SK-N-SH treated with all-trans-retinoic acid at 6 μM for 48 hours (cell line): ENCODE measurements around the gene EDIL3.

Source experiments
- ATAC-seq: fragments of 200-7000 bp; cut with Tn5 transposase; 3 replicates; pipeline ENCODE4 v1.9.1; 2020; ENCODE audit warnings: mild to moderate bottlenecking, moderate library complexity
- ARNTL ChIP-seq: fragments of 450-650 bp; formaldehyde crosslinking; IDR thresholded peaks from 2 replicates; pipeline ENCODE4 v1.5.0; 2020; ENCODE audit warnings: low read depth, mild to moderate bottlenecking, moderate library complexity, borderline replicate concordance
- BACH2 ChIP-seq: fragments of 250-450 bp; sonication (Bioruptor Pico); IDR thresholded peaks from 2 replicates; pipeline ENCODE4 v1.9.0; 2021; ENCODE audit warnings: mild to moderate bottlenecking, borderline replicate concordance
- CREB5 ChIP-seq: fragments of 250-450 bp; sonication (Bioruptor Pico); IDR thresholded peaks from 2 replicates; pipeline ENCODE4 v1.5.1; 2020; ENCODE audit warnings: low read depth, mild to moderate bottlenecking, moderate library complexity
- ESRRG ChIP-seq: fragments of 250-450 bp; sonication (Bioruptor Pico); IDR thresholded peaks from 2 replicates; pipeline ENCODE4 v1.6.1; 2021; ENCODE audit warnings: mild to moderate bottlenecking
- GLIS3 ChIP-seq: fragments of 250-450 bp; sonication (Bioruptor Pico); IDR thresholded peaks from 2 replicates; pipeline ENCODE4 v1.5.0; 2020; ENCODE audit warnings: mild to moderate bottlenecking, moderate library complexity
- ISL1 ChIP-seq: fragments of 250-450 bp; sonication (Bioruptor Pico); IDR thresholded peaks from 2 replicates; pipeline ENCODE4 v2.1.2; 2022; ENCODE audit warnings: mild to moderate bottlenecking, moderate library complexity
- OSR1 ChIP-seq: fragments of 250-450 bp; sonication (Bioruptor Pico); IDR thresholded peaks from 2 replicates; pipeline ENCODE4 v1.8.0; 2022; ENCODE audit warnings: moderate library complexity, mild to moderate bottlenecking, inconsistent platforms
- POU6F1 ChIP-seq: fragments of 250-450 bp; sonication (Bioruptor Pico); IDR thresholded peaks from 2 replicates; pipeline ENCODE4 v1.8.0; 2021; ENCODE audit warnings: low read depth, mild to moderate bottlenecking, moderate library complexity, borderline replicate concordance
- PPARA ChIP-seq: fragments of 250-450 bp; sonication (Bioruptor Pico); IDR thresholded peaks from 2 replicates; pipeline ENCODE4 v1.5.0; 2020; ENCODE audit warnings: mild to moderate bottlenecking, borderline replicate concordance
- RARB ChIP-seq: fragments of 250-450 bp; sonication (Bioruptor Pico); IDR thresholded peaks from 2 replicates; pipeline ENCODE4 v1.8.0; 2021; ENCODE audit warnings: mild to moderate bottlenecking, moderate library complexity
- SNAI2 ChIP-seq: fragments of 250-450 bp; sonication (Bioruptor Pico); IDR thresholded peaks from 2 replicates; pipeline ENCODE4 v1.5.0; 2020; ENCODE audit warnings: mild to moderate bottlenecking, moderate library complexity
- TCF4 ChIP-seq: fragments of 250-450 bp; sonication (Bioruptor Pico); IDR thresholded peaks from 2 replicates; pipeline ENCODE4 v1.8.0; 2021; ENCODE audit warnings: mild to moderate bottlenecking, moderate library complexity, borderline replicate concordance
- TOX ChIP-seq: fragments of 250-450 bp; sonication (Bioruptor Pico); IDR thresholded peaks from 2 replicates; pipeline ENCODE4 v1.8.0; 2021; ENCODE audit warnings: mild to moderate bottlenecking, moderate library complexity, borderline replicate concordance
- TSHZ2 ChIP-seq: fragments of 250-450 bp; sonication (Bioruptor Pico); IDR thresholded peaks from 2 replicates; pipeline ENCODE4 v1.5.0; 2020; ENCODE audit warnings: mild to moderate bottlenecking, moderate library complexity
- ZC3H10 ChIP-seq: fragments of 250-450 bp; sonication (Bioruptor Pico); IDR thresholded peaks from 2 replicates; pipeline ENCODE4 v1.5.1; 2021; ENCODE audit warnings: mild to moderate bottlenecking, moderate library complexity
- ZFP3 ChIP-seq: fragments of 250-450 bp; sonication (Bioruptor Pico); IDR thresholded peaks from 2 replicates; pipeline ENCODE4 v1.5.0; 2020; ENCODE audit warnings: mild to moderate bottlenecking, moderate library complexity
- ZFP30 ChIP-seq: fragments of 450-650 bp; formaldehyde crosslinking; IDR thresholded peaks from 2 replicates; pipeline ENCODE4 v1.5.0; 2022; ENCODE audit warnings: mild to moderate bottlenecking, moderate library complexity
- ZNF565 ChIP-seq: fragments of 450-650 bp; formaldehyde crosslinking; conservative IDR thresholded peaks from 2 replicates; pipeline ENCODE4 v1.5.0; 2020; ENCODE audit warnings: low read depth, mild to moderate bottlenecking, moderate library complexity
- ZNF70 ChIP-seq: fragments of 450-650 bp; formaldehyde crosslinking; IDR thresholded peaks from 2 replicates; pipeline ENCODE4 v1.5.0; 2020; ENCODE audit warnings: mild to moderate bottlenecking, moderate library complexity
- TF ChIP-seq, protein P1 (sequence below): fragments of 250-450 bp; sonication (Bioruptor Pico); IDR thresholded peaks from 2 replicates; pipeline ENCODE4 v1.8.0; 2020; ENCODE audit warnings: mild to moderate bottlenecking, moderate library complexity, borderline replicate concordance
- TF ChIP-seq, protein P2 (sequence below): fragments of 250-450 bp; sonication (Bioruptor Pico); IDR thresholded peaks from 2 replicates; pipeline ENCODE4 v1.5.1; 2021; ENCODE audit warnings: mild to moderate bottlenecking, moderate library complexity

The EDIL3 gene

GRCh38 chr5:83987513-83988292 is 397.0 kb downstream of the EDIL3 start:
- TF ChIP-seq SNAI2 (CRISPR knock-in tag), result no peak
- no peak for TF ChIP-seq PPARA (CRISPR knock-in tag)
- TF ChIP-seq ISL1 (CRISPR knock-in tag), result no peak
- TF ChIP-seq ESRRG (CRISPR knock-in tag), result no peak
- TF ChIP-seq RARB (CRISPR knock-in tag), result no peak
- TF ChIP-seq, protein P1, sequence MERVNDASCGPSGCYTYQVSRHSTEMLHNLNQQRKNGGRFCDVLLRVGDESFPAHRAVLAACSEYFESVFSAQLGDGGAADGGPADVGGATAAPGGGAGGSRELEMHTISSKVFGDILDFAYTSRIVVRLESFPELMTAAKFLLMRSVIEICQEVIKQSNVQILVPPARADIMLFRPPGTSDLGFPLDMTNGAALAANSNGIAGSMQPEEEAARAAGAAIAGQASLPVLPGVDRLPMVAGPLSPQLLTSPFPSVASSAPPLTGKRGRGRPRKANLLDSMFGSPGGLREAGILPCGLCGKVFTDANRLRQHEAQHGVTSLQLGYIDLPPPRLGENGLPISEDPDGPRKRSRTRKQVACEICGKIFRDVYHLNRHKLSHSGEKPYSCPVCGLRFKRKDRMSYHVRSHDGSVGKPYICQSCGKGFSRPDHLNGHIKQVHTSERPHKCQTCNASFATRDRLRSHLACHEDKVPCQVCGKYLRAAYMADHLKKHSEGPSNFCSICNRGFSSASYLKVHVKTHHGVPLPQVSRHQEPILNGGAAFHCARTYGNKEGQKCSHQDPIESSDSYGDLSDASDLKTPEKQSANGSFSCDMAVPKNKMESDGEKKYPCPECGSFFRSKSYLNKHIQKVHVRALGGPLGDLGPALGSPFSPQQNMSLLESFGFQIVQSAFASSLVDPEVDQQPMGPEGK (CRISPR knock-in tag), result no peak
- no peak for TF ChIP-seq ZNF70 (CRISPR knock-in tag)
- TF ChIP-seq OSR1 (CRISPR knock-in tag), result no peak
- TF ChIP-seq TOX (CRISPR knock-in tag), result no peak
- TF ChIP-seq, protein P2, sequence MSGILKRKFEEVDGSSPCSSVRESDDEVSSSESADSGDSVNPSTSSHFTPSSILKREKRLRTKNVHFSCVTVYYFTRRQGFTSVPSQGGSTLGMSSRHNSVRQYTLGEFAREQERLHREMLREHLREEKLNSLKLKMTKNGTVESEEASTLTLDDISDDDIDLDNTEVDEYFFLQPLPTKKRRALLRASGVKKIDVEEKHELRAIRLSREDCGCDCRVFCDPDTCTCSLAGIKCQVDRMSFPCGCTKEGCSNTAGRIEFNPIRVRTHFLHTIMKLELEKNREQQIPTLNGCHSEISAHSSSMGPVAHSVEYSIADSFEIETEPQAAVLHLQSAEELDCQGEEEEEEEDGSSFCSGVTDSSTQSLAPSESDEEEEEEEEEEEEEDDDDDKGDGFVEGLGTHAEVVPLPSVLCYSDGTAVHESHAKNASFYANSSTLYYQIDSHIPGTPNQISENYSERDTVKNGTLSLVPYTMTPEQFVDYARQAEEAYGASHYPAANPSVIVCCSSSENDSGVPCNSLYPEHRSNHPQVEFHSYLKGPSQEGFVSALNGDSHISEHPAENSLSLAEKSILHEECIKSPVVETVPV (CRISPR knock-in tag), result no peak
- TF ChIP-seq TCF4 (CRISPR knock-in tag), result no peak
- TF ChIP-seq ARNTL (CRISPR knock-in tag), result no peak
- TF ChIP-seq GLIS3 (CRISPR knock-in tag), result no peak
- TF ChIP-seq ZNF565, result no peak
- no peak for TF ChIP-seq ZFP3 (CRISPR knock-in tag)
- TF ChIP-seq TSHZ2 (CRISPR knock-in tag), result no peak
- no peak for TF ChIP-seq CREB5 (CRISPR knock-in tag)
- TF ChIP-seq POU6F1, result no peak
- no peak for TF ChIP-seq ZC3H10 (CRISPR knock-in tag)
- TF ChIP-seq BACH2 (CRISPR knock-in tag), result no peak
- TF ChIP-seq, all 23 proteins: peak for 0
- ATAC-seq, result no peak

GRCh38 chr5:83983852-83984251 is 400.8 kb downstream of the EDIL3 start:
- ATAC-seq, result no peak
- TF ChIP-seq, protein P2 (CRISPR knock-in tag), result no peak
- TF ChIP-seq ZNF565 (no peak), SNAI2 (CRISPR knock-in tag) (no peak), ZNF70 (CRISPR knock-in tag) (no peak), CREB5 (CRISPR knock-in tag) (no peak), ZFP30 (CRISPR knock-in tag) (no peak), TOX (CRISPR knock-in tag) (no peak), ZFP3 (CRISPR knock-in tag) (no peak)
- TF ChIP-seq, all 23 proteins: peak for 0
